ENCODE measurements around the gene CDHR1.

CDHR1 gene

GRCh38 chr10:84200537-84201243 lies 6.4 kb downstream of the CDHR1 start:
- DNase-seq (ENCODE audit: low read depth in 2 of 2): no peak

DNA sequence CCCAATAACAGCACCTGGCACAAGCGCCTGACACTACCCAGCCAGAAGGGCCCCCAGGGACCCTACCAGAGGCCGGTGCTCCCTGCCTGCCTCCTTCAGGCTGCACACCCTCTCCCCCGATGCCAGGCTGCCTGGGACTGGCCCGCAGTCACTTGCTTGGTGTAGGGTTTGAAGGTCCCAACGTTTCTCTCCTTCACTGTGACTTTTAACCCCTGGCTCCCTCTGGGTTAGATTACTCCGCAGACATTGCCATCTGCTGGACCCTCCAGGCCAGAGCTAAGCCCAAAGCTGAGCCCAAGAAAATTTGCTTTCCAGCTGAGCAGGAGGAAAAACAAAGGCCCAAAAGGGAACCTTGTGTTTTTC lies 6.9 kb downstream of the CDHR1 start:
- DNase-seq (ENCODE audit: low read depth in 2 of 2): no peak

GRCh38 chr10:84201682-84202081 lies 7.3 kb downstream of the CDHR1 start:
- DNase-seq (ENCODE audit: low read depth in 2 of 2): no peak

DNA sequence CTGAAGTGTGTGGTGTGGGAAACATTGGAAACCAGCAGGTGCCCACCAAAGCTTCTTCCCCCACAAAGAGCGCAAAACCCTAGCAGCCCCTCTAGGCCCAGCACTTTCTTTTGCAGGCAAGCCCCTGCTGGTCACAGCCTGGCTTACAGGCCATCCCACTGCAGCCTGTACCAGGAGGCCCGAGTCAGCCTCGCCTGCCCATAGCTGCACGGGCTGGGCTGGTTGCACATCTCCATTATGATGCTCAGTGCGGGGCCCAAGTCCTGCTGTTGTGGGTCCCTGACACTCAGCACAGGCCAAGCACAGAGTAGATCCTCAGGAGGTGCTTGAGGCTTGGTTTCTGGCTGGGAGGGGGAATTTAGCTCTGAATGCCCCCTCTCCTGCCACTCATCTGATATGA lies 8.0 kb downstream of the CDHR1 start:
- no peak for DNase-seq (ENCODE audit: low read depth in 2 of 2)

- no peak for DNase-seq (ENCODE audit: low read depth in 2 of 2)
These were observed 9.8 kb downstream of the CDHR1 start for GRCh38 chr10:84204122-84204521.

GRCh38 chr10:84204610-84205009 lies 10.3 kb downstream of the CDHR1 start:
- no peak for DNase-seq (ENCODE audit: low read depth in 2 of 2)

- peak in 1 of 2 experiments; percentile 0 for DNase-seq (ENCODE audit: low read depth in 2 of 2)
These were observed 10.9 kb downstream of the CDHR1 start for GRCh38 chr10:84205049-84205852.

GRCh38 chr10:84205853-84206525 lies 11.7 kb downstream of the CDHR1 start:
- DNase-seq (ENCODE audit: low read depth in 2 of 2): no peak

GRCh38 chr10:84208023-84208422 lies 13.7 kb downstream of the CDHR1 start:
- DNase-seq (ENCODE audit: low read depth in 2 of 2): no peak

DNA sequence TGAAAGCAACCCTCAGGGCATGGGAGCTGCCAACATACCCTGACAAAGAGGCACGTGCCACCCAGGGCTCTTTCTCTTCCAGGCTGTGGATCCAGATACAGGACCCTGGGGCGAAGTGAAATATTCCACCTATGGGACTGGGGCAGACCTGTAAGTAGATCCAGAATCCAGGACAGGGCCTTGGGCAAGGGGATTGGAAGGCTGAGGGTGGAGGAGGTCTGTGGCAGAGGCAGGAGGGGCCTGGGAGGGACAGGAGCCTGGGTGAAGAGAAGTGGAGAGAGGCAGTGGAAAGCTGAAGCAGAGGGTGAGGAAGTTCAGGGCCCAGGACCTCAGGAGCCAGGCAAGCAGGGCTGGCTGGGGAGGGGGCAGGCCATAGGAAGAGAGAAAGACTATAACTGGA lies 17.2 kb downstream of the CDHR1 start:
- DNase-seq (ENCODE audit: low read depth in 2 of 2): no peak

DNA sequence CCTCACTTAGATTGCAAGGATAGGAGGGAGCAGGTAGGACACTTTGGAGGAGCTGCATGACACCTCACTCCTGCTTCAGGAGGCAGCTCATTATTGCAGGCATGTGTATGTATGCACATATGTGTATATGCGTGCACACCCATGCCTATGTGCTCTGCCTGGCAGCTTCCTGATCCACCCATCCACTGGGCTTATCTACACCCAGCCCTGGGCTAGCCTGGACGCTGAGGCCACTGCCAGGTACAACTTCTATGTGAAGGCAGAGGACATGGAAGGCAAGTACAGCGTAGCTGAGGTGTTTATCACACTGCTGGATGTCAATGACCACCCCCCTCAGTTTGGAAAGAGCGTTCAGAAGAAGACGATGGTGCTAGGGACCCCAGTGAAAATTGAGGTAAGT lies 17.7 kb downstream of the CDHR1 start:
- no peak for DNase-seq (ENCODE audit: low read depth in 2 of 2)

GRCh38 chr10:84213076-84213475 lies 18.7 kb downstream of the CDHR1 start:
- DNase-seq (ENCODE audit: low read depth in 2 of 2): no peak

GRCh38 chr10:84214046-84214572 lies 19.8 kb downstream of the CDHR1 start:
- no peak for DNase-seq (ENCODE audit: low read depth in 2 of 2)

DNA sequence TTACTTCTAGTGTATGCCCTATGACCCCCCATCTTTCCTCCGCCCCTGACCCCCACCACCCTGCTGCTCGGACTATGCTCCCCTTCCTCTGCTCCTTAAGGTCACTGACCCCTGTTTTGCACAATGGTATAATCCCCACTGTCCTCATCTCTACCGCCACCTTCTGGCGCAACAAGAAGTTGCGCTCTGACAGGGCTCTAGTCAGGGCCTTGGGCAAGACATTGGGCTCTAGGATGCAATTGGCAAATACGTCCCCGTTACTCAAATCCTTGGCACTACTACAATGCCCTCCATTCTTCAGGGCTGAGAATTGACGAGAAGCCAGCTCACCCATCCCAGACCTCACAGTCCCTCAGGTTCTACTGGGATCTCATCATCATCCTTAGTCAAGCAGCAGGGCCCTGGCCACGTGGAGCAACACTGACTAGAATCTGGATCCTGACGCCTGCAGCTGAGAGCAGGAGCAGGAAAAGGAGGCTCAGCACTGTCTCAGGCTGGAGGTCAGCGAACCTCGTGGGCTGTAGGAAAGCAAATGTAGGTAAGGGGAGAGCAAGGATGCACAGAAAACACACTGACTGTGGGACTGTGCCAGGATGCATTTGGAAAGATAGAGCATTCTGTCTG lies 20.4 kb downstream of the CDHR1 start:
- no peak for DNase-seq (ENCODE audit: low read depth in 2 of 2)

- DNase-seq (ENCODE audit: low read depth in 2 of 2): no peak
These were observed 22.5 kb downstream of the CDHR1 start for GRCh38 chr10:84216834-84217233.

DNA sequence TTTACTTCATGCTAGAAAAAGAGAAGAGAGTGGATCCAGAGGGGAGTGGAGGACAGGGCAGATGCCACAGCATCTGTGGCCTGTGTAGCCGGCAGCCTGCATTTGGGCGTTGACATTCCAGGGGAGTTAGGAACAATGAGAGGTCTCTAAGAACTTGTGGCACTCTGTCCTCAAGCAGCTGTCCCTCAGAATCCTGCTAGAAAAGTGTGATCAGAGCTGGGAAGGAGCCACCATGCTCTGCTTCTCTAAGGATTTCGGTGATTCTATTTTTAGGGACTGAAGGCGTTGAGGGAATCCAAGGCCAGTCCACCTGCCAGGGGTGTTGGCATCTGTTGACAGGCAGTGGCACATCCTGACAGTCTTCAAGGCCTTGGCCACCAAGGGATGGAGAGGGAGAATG lies 23.4 kb downstream of the CDHR1 start:
- no peak for DNase-seq (ENCODE audit: low read depth in 2 of 2)

DNA sequence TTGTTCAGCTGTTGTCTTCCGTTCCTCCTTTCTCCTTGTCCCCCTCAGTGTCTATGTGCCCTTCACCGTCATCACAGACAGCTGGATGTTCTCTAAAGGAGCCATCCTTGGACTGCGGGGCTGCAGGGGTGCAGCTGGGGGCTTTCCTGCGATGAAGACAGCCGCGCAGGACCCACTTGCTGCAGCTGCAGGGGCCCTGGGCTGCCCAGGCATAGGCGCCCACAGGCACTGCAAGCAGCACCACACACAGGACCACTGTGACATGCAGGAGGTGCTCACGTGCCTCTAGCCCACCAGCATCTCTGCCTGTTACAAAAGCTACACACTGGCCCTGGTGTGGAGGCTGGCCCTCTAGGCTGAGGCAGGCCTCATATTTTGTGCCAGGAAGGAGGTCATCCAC lies 27.6 kb downstream of the CDHR1 start:
- no peak for DNase-seq (ENCODE audit: low read depth in 2 of 2)

DNA sequence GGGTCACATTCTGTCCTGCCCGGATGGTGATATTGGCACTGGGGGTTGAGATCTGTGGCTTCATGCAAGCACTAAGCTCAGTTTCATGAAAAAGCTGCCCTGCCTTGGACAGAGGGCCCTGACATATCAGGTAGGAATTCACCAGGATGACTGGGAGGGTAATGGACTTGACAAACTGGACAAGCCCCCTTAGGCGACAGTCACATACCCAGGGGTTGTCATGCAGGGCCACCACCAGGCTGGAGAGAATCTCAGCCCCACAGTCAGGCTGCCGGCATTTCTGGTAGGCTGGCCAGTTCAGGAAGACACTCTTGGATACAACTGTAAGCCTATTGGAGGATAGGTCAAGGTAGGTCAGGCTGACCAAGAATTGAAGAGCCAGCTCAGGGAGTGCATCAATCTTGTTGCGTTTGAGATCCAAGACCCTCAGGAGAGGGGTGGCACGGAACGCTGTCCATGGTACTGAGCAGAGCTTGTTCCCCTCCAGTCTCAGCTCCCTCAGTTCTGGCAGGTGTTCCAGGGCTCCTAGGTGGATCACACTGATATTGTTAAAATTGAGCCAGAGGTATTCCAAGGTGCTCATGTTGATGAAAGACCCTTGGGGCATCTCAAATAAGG lies 30.2 kb downstream of the CDHR1 start:
- DNase-seq (ENCODE audit: low read depth in 2 of 2): no peak

DNA sequence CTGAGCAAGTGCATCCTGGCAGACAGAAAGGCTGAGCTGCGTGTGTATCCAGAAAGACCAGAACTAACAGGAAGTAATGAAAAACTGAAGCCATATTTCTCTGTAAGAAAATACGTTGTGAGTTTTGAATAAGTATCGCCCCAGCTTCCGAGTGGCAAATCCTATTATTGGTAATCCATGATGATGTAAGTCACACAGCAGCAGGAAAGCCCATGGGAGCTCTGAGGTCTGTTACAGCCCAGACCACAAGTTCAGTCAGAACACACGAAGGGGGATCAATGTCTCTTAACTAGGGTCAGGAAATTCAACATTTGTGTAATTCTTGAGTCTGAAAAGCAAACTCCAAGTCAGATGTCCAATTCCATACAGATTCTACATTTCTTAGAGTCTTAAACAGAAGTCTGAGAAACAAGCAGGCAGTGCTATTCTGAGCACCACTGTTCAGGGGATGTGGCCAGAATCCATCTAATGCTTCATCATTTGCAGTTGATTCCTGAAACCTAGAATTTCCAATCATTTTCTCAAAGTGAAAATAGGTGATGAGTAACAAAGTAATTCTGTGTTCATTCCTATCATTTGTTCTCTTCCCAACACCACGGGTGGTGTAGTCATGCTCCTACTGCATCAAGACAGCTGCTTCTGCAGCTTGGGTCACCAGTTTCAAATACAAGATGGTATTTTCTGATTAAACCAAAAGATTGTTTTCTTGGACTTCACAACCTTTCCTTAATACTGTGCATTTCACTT lies 31.3 kb downstream of the CDHR1 start, which contains the start of gene LRIT2:
LRIT2 (minus strand) TSS at position 118 of the 747 bp plus-strand sequence; CDS start at position 94, 24 bp downstream.
- DNase-seq (ENCODE audit: low read depth in 2 of 2): no peak

DNA sequence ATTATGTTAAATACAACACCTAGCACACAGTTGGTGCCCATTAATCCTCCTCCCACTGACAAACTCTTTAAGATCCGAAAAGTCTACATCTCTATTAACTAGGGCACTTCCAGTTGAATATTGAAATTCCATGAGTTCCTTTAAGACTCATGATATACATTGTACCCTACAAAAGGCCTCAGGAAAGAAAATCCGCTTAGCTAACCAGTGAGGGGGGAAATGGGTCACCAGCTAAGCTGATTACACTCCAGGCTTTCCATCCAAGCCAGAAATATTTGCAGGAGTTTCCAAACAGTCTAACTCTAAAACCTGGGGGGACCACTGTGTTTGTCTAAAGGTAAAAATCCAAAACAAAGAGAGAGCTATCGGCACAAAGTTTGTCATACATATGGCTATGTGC lies 32.3 kb downstream of the CDHR1 start:
- DNase-seq (ENCODE audit: low read depth in 2 of 2): no peak

DNA sequence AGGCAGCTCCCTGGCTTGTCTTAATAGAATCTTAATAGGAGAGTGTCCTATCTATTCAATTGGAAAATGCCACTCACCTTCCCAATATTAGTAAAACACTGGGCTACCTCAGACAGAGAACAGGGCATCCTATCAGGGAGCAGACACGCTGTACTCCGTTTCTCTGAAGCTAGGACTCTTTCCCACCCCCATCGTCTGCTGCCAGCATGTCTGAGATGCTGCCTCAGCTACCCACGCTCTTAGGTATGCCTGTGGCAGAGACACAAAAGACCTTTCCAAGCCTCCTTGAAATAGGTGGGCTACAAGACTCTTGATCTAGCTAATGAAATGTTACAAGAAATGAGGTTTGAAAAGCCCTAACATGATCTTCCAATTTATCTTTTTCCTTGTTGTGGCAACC lies 33.5 kb downstream of the CDHR1 start:
- no peak for DNase-seq (ENCODE audit: low read depth in 2 of 2)

All from fibroblast of skin of left quadriceps (primary cell).